HG02759 (cell line): Measurements from ENCODE around the gene ZSCAN30.
A peak's percentile ranks its signal among the peaks of the same experiment; 100 is the strongest.

Source experiments
- ATAC-seq: cut with Tn5 transposase; IDR thresholded peaks from one replicate; pipeline ENCODE4 v1.9.1; 2021; ENCODE audit warnings: mild to moderate bottlenecking, moderate library complexity; ENCODE audit not compliant: unreplicated experiment

ZSCAN30 gene

DNA sequence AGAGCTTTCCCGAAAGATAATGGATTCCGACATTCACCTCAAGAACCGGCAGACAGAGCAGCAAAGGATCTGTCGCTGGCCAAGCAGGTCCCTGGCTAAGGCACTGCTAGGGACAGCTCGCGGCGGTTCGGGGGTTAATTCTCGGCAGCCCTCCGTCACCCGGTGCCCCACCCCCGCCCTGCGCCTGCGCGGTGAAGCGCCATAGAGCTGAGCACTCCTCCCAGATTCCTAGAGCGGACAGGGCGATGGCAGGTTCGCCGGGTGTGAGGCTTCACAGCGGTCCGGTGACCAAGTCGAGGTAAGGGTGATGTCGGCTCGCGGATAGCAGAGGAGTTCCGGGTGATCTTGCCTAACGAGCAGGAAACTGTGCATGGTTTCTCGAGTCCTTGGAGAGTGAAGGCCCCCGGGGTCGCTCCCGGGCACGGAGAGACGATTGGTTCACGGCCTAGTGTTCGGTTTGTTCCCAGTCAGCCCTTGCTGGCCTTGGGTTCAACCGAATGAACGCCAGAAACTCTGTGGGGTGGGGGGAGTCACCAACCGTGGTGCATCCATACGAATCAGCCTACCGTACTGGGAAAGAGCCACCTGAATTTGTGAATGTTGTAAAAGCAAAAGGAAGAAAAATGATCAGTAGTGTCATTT, at the start of gene ZSCAN30:
ZSCAN30 (minus strand) TSS at position 136 of the 642 bp plus-strand sequence. CDS start 25,877 bp downstream, outside the sequence.
- ATAC-seq, result peak; percentile 94

DNA sequence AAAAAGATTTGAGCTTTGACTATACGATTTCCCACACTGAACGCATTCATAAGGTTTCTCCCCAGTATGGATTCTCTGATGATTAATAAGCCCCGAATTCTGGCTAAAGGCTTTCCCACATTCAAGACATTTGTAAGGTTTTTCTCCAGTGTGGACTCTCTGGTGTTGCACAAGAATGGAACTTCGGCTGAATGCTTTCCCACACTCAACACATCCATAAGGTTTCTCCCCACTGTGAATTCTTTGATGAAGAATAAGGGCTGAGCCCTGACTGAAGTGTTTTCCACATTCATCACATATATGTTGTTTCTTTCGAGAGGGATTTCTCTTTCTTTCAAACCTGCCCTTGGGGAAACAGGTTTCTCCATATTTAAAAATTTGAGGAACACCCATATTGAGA, 47.3 kb upstream of the ZSCAN30 start:
- ATAC-seq, result no peak

DNA sequence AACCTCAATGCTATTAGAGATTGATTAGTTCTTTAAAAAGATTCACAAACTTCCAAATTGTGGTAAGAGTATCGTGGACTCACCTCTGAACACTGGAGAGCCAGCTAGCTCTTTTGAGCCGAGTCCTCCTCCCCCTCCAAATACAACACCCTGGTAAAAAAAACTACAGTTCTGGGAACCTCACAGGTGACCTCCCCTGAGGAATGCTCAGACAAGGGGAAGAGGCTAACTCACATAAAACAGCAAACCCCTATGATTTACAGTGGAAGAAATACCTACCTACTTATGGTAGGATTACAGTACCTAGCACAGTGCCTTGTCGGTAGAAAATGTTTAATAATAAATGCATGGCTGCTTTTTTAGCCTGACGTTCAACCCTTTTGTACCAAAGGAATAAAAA, 45.8 kb upstream of the ZSCAN30 start:
- no peak for ATAC-seq

DNA sequence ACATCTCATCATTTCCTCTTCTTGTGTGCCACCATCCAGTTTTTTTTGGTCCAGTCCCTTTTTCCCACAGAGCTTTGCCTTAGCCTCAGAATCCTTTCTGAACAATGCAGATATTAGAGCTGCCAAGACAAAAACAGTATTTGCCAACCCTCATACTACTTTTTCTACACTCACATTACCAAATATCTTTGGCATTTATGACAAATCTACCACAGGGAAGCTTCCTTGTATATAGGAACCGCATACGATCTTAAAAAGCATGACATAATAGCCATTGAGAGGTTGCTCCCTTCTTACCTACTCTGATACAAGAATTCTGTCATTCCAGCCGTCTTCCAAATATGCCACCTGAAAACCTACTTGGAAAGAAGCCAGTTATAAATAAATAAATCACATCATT, 44.8 kb upstream of the ZSCAN30 start:
- ATAC-seq, result no peak

DNA sequence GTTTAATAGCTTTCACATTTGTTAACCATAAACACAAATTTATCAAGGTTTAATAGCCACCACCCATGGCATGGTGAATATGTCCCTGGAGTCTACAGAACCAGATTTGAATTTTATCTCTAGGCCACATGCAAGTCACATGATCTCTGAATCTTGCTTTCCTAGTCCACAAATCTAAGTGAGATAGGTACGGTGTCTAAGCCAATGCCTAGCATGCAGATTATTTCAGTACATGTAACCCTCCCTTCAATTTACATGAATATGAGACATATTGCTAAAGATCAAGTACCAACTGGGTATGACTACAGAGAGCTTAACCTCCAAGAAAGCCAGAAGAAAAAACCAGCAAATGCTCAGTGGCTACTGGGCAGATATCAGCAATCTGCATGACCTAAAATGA, 44.2 kb upstream of the ZSCAN30 start:
- ATAC-seq, result no peak

DNA sequence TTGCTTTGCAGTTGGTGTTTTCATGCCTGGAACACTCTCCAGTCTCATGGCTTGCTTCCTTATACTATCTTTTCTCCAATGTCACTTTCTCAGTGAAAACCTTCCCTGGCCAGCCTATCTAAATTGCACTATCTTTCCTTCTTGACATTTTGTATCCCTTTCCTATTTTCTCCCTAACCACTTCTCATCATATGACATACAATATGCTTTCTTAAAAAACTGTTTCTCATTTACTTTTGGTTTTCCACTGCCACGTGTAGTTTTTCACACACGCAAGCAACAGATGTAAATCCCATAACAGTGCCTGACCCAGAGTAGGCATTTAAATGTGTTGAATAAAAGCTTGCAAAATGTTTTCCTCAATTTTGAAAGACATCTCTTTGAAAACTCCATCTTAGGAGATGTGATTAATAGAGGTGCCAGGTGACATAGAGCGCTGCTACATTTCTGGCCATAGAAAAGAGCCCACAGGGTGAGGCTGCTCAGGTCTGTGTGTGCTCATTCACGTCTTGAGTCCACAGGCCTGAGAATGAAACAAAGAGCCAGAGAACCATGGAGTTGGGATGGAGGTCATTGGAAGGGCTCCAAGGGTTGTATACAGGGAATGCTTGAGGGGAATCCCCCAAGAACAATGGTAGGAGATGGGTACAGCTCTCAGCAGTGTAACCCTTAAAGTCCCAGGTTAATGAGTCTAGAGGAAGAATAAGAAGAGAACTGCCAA, 41.5 kb upstream of the ZSCAN30 start:
- ATAC-seq, result no peak

DNA sequence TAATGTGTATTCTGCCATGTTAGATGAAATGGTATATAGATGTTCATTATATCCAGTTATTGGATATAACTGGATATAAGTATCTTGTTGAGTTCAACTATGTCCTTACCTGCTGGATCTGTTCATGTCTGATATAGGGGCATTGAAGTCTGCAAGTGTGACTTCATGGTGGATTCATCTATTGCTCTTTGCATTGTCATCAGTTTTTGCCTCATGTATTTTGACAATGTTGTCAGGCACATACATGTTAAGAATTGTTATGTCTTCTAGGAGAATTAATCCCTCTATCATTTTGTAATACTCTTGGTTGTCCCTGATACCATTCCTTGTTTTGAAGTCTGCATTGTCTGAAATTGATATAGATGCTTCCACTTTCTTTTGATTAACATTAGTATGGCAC, 38.8 kb upstream of the ZSCAN30 start:
- no peak for ATAC-seq

DNA sequence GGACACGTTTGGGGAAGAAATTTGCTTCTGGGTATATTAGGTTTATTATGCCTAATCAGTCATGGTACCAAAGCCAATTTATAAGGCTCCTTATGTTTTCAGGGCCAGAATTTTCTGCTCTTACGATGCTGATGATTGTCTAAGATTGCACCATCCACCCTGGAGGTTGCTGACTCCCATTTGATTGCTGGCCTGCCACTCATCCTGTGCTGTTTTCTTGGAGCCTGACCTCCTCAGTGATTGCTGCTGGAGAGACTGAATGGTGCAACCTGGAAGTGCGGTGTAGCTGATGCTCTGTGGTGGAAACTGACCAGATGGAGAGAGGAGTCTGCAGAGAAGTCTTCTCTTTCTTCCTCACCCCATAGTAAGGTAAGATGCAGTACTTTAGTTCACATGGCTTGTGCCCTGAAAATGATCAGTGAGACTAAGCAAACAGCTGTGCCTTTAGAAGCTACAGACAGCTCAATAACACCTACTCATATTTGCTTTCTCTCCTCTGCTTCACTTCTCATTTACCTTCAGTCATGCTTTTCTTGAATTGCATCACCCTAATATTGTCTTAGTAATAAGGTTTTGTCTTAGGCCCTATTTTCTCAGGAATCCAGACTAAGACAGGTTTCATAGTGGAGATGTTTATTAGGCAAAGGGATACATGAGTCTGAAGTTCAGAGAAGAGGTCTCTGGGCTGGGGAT, 36.8 kb upstream of the ZSCAN30 start:
- ATAC-seq, result no peak

DNA sequence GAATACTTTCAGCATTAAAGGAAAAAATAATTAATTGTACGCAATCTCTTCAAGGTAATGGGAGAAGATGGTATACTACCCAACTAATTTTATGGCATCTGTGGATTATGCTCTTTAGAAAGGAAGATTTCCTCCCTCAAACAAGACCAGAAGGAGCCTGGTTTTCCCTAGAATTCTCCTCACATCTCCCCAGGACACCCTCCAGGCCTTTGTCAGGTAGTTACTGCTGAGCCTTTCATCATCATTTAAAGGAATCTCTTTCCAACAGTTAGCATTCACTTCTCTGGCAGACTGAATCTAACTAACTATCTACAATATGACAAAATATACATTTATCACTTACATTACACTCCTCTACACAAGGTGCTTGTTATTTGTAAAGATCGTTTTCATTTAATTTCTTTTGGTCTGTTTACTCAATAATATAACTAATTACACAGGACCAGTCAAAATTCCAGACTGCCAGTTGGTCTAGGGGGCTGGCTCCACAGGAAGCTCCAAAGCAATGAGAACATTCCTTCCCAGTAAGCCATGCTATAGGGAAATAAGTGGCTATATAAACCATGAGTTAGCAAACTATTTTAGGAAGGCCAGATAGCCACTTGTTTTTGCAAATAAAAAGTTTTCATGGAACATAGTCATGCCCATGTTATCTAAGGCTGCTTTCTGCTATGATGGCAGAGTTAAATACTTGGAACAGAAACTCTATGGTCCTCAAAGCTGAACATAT, 35.1 kb upstream of the ZSCAN30 start:
- no peak for ATAC-seq

DNA sequence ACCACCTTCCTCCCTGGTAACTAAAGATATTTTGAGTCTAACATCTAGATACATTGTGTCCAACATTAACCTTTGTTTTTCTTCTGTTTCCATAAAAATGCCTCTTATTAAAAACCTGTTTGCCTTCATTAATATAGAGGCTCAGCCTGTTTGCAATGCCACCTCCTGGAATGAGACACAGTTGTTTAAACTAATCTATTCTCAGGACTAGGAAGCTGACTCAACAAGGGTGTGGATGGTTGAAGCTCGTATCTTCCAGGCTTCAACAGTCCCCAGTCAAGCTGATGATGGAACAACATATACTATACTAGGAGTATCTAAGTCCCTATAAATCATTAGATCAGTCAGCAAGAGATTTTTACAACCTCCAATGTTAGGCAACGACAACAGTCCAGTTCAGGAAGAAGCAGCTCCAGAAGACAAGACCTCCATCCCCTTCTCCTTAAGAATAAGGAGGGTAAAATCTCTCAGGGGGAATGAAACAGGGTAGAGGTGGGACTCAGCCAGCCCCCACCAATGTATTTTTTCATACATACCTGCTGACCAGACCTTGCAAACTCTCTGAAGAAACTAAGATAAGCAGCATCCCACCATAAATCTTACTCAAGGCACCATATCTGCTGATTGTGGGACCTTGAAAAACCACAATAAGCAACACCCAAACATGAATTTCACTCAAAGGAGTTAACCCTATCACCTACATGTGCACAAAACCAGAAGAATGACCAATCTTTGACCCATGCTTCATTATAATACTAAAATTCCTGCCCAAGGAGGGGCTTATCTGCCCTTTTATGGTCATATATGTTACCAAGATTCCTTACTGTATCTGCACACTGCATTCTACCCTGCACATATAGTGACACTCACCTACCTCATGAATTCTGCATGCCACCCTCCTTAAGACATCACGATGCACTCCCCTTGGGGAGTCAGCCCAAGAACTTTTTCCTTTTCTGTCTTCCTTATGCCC, 32.7 kb upstream of the ZSCAN30 start:
- no peak for ATAC-seq

DNA sequence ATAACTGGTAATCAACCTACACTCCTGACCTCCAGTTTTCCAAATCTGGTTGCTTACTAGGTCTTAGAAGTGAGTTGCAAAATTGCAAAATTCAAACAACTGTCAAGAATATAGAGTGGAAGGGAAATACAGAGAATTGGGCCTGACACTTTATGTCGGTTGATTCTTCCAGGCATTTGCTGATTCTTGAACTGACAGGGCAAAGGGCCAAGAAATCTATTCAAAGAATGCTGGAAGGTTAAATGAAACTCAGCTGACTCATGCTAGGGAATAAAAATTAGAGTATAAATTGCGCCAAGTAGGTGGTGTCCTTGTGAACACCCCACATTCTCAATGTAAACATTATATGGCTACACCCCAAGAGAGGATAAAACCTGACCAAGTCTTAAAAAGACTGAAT, 21.5 kb upstream of the ZSCAN30 start:
- no peak for ATAC-seq

DNA sequence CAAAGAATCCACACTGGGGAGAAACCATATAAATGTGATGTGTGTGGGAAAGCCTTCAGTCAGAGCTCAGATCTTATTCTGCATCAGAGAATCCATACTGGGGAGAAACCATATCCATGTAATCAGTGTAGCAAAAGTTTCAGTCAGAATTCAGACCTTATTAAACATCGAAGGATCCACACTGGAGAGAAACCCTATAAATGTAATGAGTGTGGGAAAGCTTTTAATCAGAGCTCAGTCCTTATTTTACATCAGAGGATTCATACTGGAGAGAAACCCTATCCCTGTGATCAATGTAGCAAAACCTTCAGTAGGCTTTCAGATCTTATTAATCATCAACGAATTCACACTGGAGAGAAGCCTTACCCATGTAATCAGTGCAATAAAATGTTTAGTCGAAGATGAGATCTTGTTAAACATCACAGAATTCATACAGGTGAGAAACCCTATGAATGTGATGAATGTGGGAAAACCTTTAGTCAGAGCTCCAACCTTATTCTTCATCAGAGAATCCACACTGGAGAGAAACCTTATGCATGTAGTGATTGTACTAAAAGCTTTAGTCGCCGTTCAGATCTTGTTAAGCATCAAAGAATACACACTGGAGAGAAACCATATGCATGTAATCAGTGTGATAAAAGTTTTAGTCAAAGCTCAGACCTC, 16.7 kb upstream of the ZSCAN30 start:
- ATAC-seq, result no peak

DNA sequence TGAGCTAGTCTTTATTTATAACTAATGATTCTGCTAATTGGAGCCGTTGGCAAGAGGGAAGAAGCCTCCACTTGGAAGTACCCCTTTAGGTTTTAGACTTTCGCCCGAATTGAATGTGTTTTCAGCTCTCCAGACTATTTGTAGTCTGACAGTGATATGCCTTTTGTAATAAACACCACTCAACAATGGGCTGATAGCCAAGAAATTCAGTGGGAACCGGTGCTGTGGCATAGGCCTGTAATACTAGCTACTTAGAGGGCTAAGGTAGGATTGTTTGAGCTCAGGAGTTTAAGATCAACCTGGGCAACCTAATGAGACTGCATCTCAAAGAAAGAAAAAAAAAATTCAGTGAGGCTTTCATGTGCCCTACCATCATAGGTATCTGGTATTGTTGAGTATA, 13.6 kb upstream of the ZSCAN30 start:
- ATAC-seq, result no peak

DNA sequence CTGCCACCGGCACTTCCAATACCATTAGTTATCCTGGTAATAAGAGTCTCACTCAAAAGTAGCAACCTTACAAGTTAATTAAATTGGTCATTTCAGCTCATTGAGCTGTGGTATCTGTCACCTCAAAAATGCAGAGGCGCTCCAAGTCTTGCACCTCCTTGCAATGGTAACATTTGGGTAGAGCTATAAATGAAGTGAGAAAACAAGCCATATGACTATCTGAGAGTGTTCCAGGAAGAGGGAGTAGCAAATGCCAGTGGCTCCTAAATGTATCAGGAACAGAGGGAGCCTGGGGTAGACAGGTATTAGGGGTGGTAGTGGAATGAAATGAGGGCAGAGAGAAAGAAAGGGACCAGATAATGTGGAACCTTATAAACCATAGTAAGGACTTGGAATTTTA, 6.0 kb upstream of the ZSCAN30 start:
- ATAC-seq, result no peak

DNA sequence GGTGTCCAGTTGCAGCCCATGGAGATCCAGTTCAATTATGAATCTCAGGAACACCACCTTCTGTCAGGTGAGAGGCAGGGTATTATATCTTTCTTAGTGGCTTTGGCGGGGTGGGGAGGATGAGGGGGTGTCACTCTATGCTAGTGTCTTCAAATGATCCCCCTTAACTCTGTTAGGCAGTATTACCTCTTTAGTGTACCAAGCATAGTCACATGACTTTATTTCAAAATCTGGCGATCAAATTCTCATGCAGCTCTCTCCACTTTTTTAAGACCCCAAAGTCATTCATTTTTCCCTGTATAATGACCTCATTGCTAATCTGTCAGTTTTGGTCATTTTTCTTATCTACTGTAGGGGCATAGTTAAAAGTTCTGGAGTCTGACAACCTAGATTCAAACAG, 1.1 kb upstream of the ZSCAN30 start:
- no peak for ATAC-seq

DNA sequence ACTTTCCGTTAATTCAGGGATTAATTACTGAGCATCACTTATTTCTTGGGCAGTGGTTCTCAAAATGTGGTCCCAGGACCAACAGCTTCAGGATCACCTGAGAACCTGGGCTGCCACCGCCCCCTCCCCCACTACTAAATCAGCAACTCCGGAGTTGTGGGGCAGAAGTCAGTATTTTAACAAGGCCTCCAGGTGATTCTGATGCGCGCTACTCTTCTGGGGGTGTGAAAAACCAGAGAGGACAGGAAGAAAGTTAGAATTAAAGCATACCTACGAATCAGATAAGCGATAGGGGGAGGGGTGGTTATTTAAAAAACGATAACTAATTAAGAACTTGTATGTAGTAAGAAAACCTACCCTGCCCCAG, 319 bp downstream of the ZSCAN30 start:
- ATAC-seq, result peak; percentile 39

DNA sequence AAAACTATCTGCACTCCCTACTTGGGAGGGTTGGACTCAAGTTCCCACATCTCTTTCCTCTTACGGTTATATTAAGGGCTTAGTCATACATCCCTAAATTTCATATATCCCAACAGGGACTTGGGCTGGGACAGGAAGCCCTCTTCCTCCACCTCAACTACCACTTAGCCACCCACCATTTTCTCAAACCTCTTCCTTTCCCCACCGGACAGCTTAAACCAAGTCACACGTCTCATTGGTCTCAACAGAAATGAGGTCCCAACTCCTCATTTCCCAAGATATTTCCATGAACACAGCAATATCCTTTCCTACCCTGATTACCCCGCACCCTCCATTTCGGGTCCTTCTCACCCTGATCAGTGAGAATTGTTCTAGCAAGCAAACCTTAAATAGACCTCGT, 736 bp downstream of the ZSCAN30 start:
- no peak for ATAC-seq

DNA sequence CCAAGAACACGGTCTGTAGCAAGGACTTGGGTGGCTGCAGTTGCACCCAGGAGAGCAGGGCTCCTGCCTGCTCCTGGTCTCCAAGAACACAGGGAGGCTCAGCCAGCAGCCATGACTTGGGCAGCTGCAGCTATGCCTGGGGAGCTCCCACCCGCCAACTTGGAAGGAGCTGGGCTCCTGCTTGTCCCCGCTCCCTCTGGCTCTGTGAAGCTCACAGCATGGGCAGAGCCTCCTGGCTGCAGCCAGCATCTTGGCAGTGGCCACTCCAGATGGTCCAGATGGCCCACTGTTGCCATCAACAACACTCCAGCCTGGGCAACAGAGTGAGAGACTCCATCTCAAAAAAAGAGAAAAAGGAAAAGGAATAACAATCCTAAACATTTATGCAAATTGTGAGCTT, 5.2 kb downstream of the ZSCAN30 start:
- no peak for ATAC-seq

DNA sequence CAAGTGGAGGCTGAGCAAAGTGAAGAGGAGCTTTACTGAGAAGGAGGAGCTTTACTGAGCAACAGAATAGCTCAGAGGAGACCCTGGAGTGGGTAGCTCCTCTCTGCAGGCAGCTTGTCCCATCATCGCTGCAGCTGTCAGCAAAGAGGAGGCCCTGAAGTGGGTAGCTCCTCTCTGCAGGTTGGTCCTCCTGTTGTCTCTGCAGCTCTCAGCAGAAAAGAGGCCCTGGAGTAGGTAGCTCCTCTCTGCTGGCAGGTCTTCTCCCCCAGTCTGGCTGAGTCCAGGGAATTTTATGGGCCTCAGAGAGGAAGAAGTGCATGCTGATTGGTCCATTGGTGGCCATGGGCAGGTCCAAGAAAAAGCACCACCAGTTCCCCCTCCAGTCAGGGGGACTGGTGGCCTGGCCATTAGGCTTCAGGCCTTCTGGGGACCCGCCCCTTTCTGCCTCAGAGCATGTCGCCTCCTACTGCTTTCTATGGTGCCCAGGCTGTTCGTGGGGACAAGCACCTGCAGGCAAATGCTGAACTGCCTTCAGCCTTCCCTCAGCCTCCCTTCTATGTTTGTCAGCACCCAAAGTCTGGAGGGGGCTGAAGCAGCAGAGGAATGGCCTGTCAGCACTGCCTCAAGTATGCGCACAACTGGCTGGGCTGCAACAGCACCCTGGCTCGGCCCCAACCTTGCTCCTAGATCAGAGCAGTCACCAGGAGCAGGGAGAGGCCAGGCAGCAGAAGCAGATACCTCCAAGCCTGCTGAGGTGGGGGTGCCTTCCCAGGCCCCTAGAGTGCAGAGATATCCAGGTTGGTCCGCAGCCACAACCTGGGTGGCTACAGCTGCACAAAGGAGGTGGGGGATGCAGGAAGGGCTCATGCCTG, 5.9 kb downstream of the ZSCAN30 start:
- ATAC-seq, result no peak
